Memory B cell (primary cell): ENCODE results near the gene MID1IP1.
A peak's percentile ranks its signal among the peaks of the same experiment; 100 is the strongest.

ENCODE experiments used
- ATAC-seq: fragments of 150-1000 bp; cut with Tn5 transposase; 2 replicates; pipeline ENCODE4 v1.10.0; 2021; ENCODE audit warnings: low read depth, mild to moderate bottlenecking, moderate library complexity
- DNase-seq, 2 donors: peaks; one replicate each; pipeline ENCODE4 v3.0.0; 2022; ENCODE audit warnings: low spot score in 2 of 2
- H3K27ac Mint-ChIP-seq: one replicate; pipeline ENCODE4 v1.8.0; 2022; ENCODE audit warnings: mild to moderate bottlenecking, moderate library complexity, mixed read lengths
- H3K27me3 Mint-ChIP-seq: one replicate; pipeline ENCODE4 v1.8.0; 2022; ENCODE audit warnings: mixed read lengths
- H3K36me3 Mint-ChIP-seq: one replicate; pipeline ENCODE4 v1.8.0; 2022; ENCODE audit warnings: mild to moderate bottlenecking, mixed read lengths
- H3K4me1 Mint-ChIP-seq: one replicate; pipeline ENCODE4 v1.8.0; 2022; ENCODE audit warnings: mixed read lengths
- H3K4me3 Mint-ChIP-seq: one replicate; pipeline ENCODE4 v1.8.0; 2022; ENCODE audit warnings: mild to moderate bottlenecking, moderate library complexity, mixed read lengths
- H3K9me3 Mint-ChIP-seq: one replicate; pipeline ENCODE4 v1.8.0; 2022; ENCODE audit warnings: mixed read lengths

Gene MID1IP1

GRCh38 chrX:38804682-38805431 lies 3.6 kb downstream of the MID1IP1 start:
- DNase-seq (peak in 1 of 2 donors; percentile 21), ATAC-seq (peak; percentile 9)
- peaks cover 13% of the 10 kb centered on the region for H3K4me1 Mint-ChIP-seq
- peaks cover 2% of the 10 kb centered on the region for H3K27me3 Mint-ChIP-seq
- H3K36me3 Mint-ChIP-seq = no peaks in the 10 kb centered on the region
- H3K9me3 Mint-ChIP-seq = no peaks in the 10 kb centered on the region
- H3K27ac Mint-ChIP-seq = peak overlapping the region; percentile 86
- H3K4me3 Mint-ChIP-seq = peak overlapping the region; percentile 91

DNA sequence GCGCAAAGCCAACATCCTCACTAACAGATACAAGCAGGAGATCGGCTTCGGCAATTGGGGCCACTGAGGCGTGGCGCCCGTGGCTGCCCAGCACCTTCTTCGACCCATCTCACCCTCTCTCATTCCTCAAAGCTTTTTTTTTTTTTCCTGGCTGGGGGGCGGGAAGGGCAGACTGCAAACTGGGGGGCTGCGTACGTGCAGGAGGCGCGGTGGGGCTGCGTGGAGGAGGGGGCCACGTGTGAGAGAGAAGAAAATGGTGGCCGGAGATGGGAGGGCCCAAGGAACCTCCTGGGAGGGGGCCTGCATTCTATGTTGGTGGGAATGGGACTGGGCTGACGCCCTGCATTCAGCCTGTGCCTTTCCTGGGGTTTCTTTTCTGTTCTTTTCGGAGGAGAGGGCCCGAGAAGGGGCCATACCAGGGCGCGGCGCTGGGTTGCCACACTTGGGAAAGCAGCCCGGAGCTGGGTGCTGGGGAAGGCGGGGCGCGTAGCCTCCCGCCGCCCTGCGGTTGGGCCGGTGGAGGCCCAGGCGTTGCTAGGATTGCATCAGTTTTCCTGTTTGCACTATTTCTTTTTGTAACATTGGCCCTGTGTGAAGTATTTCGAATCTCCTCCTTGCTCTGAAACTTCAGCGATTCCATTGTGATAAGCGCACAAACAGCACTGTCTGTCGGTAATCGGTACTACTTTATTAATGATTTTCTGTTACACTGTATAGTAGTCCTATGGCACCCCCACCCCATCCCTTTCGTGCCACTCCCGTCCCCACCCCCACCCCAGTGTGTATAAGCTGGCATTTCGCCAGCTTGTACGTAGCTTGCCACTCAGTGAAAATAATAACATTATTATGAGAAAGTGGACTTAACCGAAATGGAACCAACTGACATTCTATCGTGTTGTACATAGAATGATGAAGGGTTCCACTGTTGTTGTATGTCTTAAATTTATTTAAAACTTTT lies 4.5 kb downstream of the MID1IP1 start:
- Mint-ChIP-seq H3K4me3 (peak overlapping the region; percentile 91), H3K4me1 (peaks cover 13% of the 10 kb centered on the region), H3K9me3 (no peaks in the 10 kb centered on the region), H3K27ac (peak overlapping the region; percentile 86), H3K27me3 (peaks cover 2% of the 10 kb centered on the region), H3K36me3 (no peaks in the 10 kb centered on the region)
- DNase-seq = peak in 1 of 2 donors; percentile 12
- ATAC-seq = peak; percentile 54

- peaks cover 2% of the 10 kb centered on the region for H3K27me3 Mint-ChIP-seq
- no peaks in the 10 kb centered on the region for H3K36me3 Mint-ChIP-seq
- H3K4me3 Mint-ChIP-seq = no peak overlapping the region
- no peak overlapping the region for H3K27ac Mint-ChIP-seq
- H3K4me1 Mint-ChIP-seq = peaks cover 15% of the 10 kb centered on the region
- no peaks in the 10 kb centered on the region for H3K9me3 Mint-ChIP-seq
- DNase-seq (no peak), ATAC-seq (no peak)
Measured at GRCh38 chrX:38806875-38807621, 5.8 kb downstream of the MID1IP1 start.

GRCh38 chrX:38807873-38808272 lies 6.6 kb downstream of the MID1IP1 start:
- H3K9me3 Mint-ChIP-seq = no peaks in the 10 kb centered on the region
- ATAC-seq (no peak), DNase-seq (no peak)
- H3K27me3 Mint-ChIP-seq = peaks cover 1% of the 10 kb centered on the region
- H3K4me1 Mint-ChIP-seq = peaks cover 16% of the 10 kb centered on the region
- H3K4me3 Mint-ChIP-seq = no peak overlapping the region
- H3K27ac Mint-ChIP-seq = no peak overlapping the region
- no peaks in the 10 kb centered on the region for H3K36me3 Mint-ChIP-seq

- H3K4me3 Mint-ChIP-seq = no peak overlapping the region
- ATAC-seq (no peak), DNase-seq (no peak)
- H3K27ac Mint-ChIP-seq = peak overlapping the region; percentile 70
- H3K36me3 Mint-ChIP-seq = no peaks in the 10 kb centered on the region
- no peaks in the 10 kb centered on the region for H3K9me3 Mint-ChIP-seq
- peaks cover 11% of the 10 kb centered on the region for H3K4me1 Mint-ChIP-seq
- H3K27me3 Mint-ChIP-seq = no peaks in the 10 kb centered on the region
Measured at GRCh38 chrX:38811515-38812243, 10.4 kb downstream of the MID1IP1 start.

GRCh38 chrX:38816155-38816554 lies 14.9 kb downstream of the MID1IP1 start:
- Mint-ChIP-seq H3K36me3 (no peaks in the 10 kb centered on the region), H3K4me1 (peaks cover 5% of the 10 kb centered on the region), H3K9me3 (no peaks in the 10 kb centered on the region), H3K4me3 (no peak overlapping the region), H3K27me3 (peaks cover under 1% of the 10 kb centered on the region), H3K27ac (no peak overlapping the region)
- DNase-seq (no peak), ATAC-seq (no peak)

DNA sequence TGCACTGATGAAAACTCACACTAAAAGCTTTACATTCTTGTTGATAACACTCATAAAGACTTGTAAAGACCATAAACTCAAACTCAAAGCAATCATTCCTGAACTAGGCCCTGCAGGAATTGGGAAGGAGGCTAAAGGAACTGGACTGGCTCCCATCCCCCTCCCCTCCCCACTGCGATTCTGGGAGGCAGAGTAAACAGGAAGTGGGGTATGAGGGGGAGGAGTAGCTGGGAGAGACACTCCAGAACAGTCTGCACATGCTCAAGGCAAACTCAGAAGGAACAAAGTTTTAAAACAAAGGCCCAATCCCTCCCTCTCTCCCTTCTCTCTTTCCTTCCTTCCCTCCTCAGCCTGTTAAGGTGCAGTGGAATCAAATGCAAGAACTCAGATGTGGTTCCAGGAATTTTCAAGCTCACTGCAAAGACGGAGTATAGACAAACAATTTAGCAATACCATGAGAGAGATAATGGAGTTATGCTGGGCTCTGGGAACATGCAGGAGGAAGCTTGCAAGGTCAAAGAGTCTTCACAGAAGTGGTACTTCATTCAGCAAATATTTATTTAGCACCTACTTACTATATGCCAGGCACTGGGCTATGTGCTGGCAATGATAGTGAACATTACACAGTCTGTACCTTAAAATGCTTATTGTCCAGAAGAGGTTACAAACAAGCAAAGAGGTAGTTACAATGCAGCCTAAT lies 15.9 kb downstream of the MID1IP1 start:
- no peaks in the 10 kb centered on the region for H3K9me3 Mint-ChIP-seq
- peaks cover 3% of the 10 kb centered on the region for H3K27me3 Mint-ChIP-seq
- no peaks in the 10 kb centered on the region for H3K36me3 Mint-ChIP-seq
- H3K4me3 Mint-ChIP-seq = no peak overlapping the region
- H3K4me1 Mint-ChIP-seq = peaks cover under 1% of the 10 kb centered on the region
- ATAC-seq = no peak
- H3K27ac Mint-ChIP-seq = no peak overlapping the region
- DNase-seq = no peak

DNA sequence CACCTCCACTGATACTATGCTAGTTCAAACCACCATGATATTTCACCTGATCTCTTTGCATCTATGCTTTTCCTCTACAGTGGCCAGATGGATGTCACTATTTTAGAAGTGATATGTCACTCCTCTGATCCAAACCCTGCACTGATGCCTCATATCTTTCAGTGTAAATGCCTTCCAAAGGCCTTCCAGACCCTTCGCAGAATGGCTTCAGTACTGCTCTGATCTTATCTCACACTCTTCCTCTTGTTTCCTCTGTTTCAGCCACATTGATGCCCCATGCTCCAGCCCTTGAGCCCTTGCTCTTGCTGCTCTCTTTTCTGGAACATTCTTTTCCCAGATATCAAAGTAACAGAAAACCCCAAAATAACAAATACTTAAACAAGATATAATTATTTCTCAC lies 17.9 kb downstream of the MID1IP1 start:
- no peak for ATAC-seq
- H3K36me3 Mint-ChIP-seq = no peaks in the 10 kb centered on the region
- no peak for DNase-seq
- no peaks in the 10 kb centered on the region for H3K4me1 Mint-ChIP-seq
- peaks cover 3% of the 10 kb centered on the region for H3K27me3 Mint-ChIP-seq
- H3K4me3 Mint-ChIP-seq = no peak overlapping the region
- H3K9me3 Mint-ChIP-seq = no peaks in the 10 kb centered on the region
- no peak overlapping the region for H3K27ac Mint-ChIP-seq

GRCh38 chrX:38819709-38820108 lies 18.4 kb downstream of the MID1IP1 start:
- Mint-ChIP-seq H3K4me1 (no peaks in the 10 kb centered on the region), H3K27me3 (peaks cover 3% of the 10 kb centered on the region), H3K36me3 (no peaks in the 10 kb centered on the region), H3K4me3 (no peak overlapping the region), H3K9me3 (no peaks in the 10 kb centered on the region), H3K27ac (no peak overlapping the region)
- ATAC-seq (no peak), DNase-seq (no peak)

GRCh38 chrX:38820751-38821150 lies 19.5 kb downstream of the MID1IP1 start:
- no peak for DNase-seq
- Mint-ChIP-seq H3K4me3 (no peak overlapping the region), H3K27ac (no peak overlapping the region), H3K4me1 (no peaks in the 10 kb centered on the region), H3K27me3 (peaks cover 3% of the 10 kb centered on the region), H3K36me3 (no peaks in the 10 kb centered on the region), H3K9me3 (no peaks in the 10 kb centered on the region)
- no peak for ATAC-seq

GRCh38 chrX:38824176-38824575 lies 22.9 kb downstream of the MID1IP1 start:
- Mint-ChIP-seq H3K36me3 (no peaks in the 10 kb centered on the region), H3K27me3 (peaks cover 3% of the 10 kb centered on the region), H3K4me3 (no peak overlapping the region), H3K27ac (no peak overlapping the region), H3K9me3 (no peaks in the 10 kb centered on the region), H3K4me1 (no peaks in the 10 kb centered on the region)
- ATAC-seq (no peak), DNase-seq (no peak)

- DNase-seq (no peak), ATAC-seq (no peak)
- Mint-ChIP-seq H3K4me1 (no peaks in the 10 kb centered on the region), H3K9me3 (no peaks in the 10 kb centered on the region), H3K36me3 (no peaks in the 10 kb centered on the region), H3K27me3 (no peaks in the 10 kb centered on the region), H3K4me3 (no peak overlapping the region), H3K27ac (no peak overlapping the region)
Measured at GRCh38 chrX:38831949-38832348, 30.7 kb downstream of the MID1IP1 start.

GRCh38 chrX:38837389-38837788 lies 36.1 kb downstream of the MID1IP1 start:
- H3K4me1 Mint-ChIP-seq = no peaks in the 10 kb centered on the region
- ATAC-seq = no peak

More at GRCh38 chrX:38837389-38837788, 36.1 kb downstream of the MID1IP1 start:
- no peak for DNase-seq
- H3K36me3 Mint-ChIP-seq = no peaks in the 10 kb centered on the region
- no peak overlapping the region for H3K27ac Mint-ChIP-seq
- no peak overlapping the region for H3K4me3 Mint-ChIP-seq
- no peaks in the 10 kb centered on the region for H3K9me3 Mint-ChIP-seq
- peaks cover 1% of the 10 kb centered on the region for H3K27me3 Mint-ChIP-seq
